Activated CD8-positive, alpha-beta memory T cell treated with anti-CD3 and anti-CD28 coated beads, Interleukin-2, amount 50 U/mL, for 4 hours (primary cell): ENCODE results near the gene KDM4F.
"Not testable (repeated sequence)": the region's sequence is repeated elsewhere in the genome, so short reads cannot be mapped to it uniquely, and the experiment has no call there.

Experiments
- DNase-seq: peaks from one replicate; pipeline ENCODE4 v3.0.0-alpha.2; 2020

Gene KDM4F

DNA sequence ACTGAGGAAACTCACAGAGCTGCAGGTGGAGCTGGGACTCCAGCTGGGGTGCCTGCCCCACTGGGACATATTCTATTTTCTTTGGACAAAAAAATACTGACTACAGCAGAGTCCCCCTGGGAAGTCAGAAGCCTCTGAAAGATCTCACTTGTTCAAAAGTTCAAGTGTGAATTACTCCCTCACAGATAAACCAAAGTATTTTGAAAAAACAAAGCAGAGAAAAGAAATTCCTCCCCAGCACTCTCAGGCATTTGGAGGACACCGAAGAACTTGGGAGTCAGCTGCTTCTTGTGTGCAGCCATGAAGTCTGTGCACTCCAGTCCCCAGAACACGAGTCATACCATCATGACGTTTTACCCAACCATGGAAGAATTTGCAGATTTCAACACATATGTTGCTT, at the start of gene KDM4F:
Gene KDM4F, plus strand, starts transcription at position 301 of the 400 bp plus-strand sequence.
- not testable (repeated sequence) for DNase-seq

- no peak for DNase-seq
Observed at GRCh38 chr11:95003716-95004115, 45.5 kb upstream of the KDM4F start.

GRCh38 chr11:95005642-95006041, 43.6 kb upstream of the KDM4F start:
- no peak for DNase-seq

DNA sequence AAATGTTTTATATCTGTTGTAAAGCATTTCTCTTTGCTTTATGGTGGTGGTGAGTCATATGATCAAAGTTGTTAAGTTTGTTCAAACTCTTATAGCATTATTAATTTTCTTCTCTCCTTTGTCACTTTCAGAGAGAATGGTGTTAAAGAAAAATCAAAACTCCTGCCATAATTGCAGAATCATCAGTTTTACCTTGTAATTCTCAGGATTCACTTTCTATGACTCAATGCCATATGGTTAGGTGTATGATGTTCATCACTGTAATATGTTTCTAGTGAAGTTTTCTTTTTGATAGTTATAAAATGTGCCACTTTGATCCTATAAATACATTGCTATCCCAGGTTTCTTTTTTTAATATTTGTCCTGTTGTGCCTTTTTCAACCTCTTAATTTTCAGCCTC, 37.8 kb upstream of the KDM4F start:
- DNase-seq, result no peak

- DNase-seq, result no peak
Observed at GRCh38 chr11:95014184-95014821, 34.9 kb upstream of the KDM4F start.

DNA sequence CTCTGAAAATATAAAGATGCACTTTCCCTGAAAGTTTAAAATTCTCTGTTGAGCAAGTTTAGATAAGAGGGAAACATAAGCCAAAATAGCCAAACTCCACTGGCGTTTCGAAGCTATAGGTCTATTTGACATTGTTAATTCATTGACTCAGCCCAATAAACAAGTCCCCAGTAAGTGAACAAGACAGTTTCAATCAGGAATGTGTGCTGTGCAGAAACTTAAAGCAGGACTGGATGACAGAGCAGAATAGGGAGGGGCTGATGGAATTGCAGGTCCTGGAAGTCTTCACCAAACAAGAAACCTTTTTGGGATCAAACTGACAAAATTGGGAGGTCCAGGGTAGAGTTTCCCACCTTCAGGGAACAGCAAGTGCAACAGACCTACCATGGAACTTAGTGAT, 33.1 kb upstream of the KDM4F start:
- DNase-seq, result no peak

DNA sequence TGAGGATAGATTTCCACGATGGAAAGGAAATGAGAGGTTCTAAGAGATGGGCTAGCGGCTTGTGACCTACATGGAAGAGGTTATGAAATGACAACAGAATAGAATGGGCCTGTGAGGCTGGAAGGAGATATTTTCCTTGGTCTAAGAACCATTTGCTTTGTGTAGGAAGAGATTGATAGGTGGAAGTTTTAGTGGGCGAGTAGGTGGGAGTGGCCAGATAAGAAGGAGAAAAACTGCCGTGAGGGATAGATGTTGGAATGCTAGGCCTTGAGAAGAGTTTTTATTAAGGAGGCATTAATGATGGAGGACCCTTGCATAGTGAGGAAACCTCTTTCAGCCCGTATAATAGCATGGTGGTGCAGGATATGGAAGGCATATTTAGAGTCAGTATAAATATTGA, 27.8 kb upstream of the KDM4F start:
- not testable (repeated sequence) for DNase-seq

- no peak for DNase-seq
Observed at GRCh38 chr11:95024958-95025357, 24.3 kb upstream of the KDM4F start, which contains the start of gene KDM4E. TSS of gene KDM4E (plus strand) at chr11:95025258. CDS start at chr11:95025558, 300 bp downstream.

- DNase-seq, result not testable (repeated sequence)
Observed at GRCh38 chr11:95025594-95025993, 23.6 kb upstream of the KDM4F start.

GRCh38 chr11:95028357-95028756, 20.9 kb upstream of the KDM4F start:
- no peak for DNase-seq

GRCh38 chr11:95033051-95033450, 16.2 kb upstream of the KDM4F start:
- DNase-seq, result no peak

DNA sequence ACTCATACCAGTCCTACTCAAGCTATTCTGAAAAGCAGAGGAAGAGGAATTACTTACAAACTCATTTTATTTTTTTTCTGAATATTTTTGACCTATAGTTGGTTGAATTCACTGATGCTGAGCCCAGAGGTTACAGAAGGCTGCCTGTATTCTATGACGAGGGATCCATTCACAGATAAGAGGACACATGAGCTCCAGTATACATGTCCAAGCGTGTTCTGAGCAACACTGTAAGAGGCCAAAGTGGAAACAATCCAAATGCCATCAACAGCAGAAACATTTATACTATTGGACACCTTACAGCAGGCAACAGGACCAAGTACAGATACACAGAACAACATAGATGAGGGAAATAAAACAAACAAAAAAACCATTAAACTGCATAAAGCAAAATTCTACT, 13.9 kb upstream of the KDM4F start:
- DNase-seq, result no peak

DNA sequence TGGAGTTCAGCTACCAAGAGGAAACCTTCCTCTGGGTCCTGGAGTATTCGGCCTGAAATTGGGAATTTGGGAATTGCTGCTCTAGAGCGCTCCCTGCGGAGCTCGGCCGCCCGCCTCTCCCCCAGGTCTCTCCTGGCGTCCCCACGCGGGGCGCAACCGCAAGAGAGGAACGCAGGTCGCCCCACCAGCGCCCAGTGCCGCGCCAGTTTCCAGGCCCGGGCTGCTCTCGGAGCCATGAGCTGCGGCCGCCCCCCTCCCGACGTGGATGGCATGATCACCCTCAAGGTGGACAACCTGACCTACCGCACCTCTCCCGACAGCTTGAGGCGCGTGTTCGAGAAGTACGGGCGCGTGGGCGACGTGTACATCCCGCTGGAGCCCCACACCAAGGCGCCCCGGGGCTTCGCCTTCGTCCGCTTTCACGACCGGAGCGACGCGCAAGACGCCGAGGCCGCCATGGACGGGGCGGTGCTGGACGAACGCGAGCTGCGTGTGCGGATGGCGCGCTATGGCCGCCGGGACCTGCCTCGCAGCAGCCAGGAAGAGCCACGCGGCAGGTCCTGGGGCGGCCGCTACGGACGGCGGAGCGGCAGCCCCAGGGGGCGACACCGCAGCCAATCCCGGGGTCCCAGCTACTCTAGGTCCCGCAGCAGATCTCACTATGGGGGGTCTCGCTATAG, 11.7 kb upstream of the KDM4F start:
- not testable (repeated sequence) for DNase-seq

GRCh38 chr11:95042239-95042638, 7.0 kb upstream of the KDM4F start:
- no peak for DNase-seq

- DNase-seq, result no peak
Observed at GRCh38 chr11:95042906-95043305, 6.3 kb upstream of the KDM4F start.

- DNase-seq, result no peak
Observed at GRCh38 chr11:95044010-95044409, 5.2 kb upstream of the KDM4F start.

GRCh38 chr11:95045812-95046211, 3.4 kb upstream of the KDM4F start:
- no peak for DNase-seq

DNA sequence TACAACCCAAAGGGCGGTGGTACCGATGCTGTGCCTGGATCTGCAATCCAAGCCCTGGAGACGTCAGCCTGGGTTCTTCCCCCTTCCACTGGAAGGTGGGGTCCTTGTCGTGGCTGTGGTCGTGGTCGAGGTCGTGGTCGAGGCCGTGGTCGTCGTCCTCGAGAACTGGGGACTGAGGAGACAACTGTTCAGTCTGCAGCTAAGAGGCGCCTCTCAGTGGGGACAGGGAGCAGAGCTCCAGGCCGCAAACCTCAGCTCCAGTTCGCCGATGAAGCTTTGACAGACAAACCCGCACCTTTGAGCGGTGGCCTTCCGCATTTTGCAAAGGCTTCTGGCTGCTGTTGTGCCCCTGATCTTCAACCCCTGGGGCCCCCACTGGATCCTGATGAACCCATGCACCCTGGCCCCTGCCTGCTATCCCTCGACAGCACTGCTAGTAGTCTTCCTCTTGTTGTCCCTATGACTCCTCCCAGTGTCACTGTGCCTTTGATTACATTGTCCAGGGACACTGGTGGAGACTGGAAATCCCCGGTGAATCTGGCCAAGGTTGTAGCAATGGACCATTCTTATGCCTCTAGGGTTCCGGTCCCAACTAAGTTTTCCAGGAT, 1.5 kb downstream of the KDM4F start:
- DNase-seq, result no peak

- no peak for DNase-seq
Observed at GRCh38 chr11:95054356-95054755, 5.1 kb downstream of the KDM4F start.

GRCh38 chr11:95055283-95055897, 6.2 kb downstream of the KDM4F start:
- no peak for DNase-seq

DNA sequence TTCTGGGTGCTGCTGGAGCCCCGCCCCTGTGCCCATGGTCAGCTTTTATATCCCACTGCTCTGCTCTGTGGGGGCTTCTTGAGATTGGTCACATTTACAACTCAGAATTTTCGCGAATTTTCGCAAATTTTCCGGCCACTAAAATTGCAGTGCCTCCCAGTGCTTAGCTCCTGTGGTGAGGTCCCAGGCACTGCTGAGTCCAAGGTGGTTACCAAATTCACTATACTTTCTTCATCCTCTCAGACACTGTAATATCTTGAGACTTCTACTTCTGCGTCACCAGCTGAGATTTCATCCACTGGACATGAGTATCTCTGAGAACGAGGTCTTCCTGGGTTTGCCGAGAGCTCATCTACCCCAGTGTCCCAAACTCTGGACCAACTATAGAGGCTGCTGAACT, 8.7 kb downstream of the KDM4F start:
- no peak for DNase-seq

- DNase-seq, result no peak
Observed at GRCh38 chr11:95058621-95059020, 9.4 kb downstream of the KDM4F start.

- no peak for DNase-seq
Observed at GRCh38 chr11:95059046-95059445, 9.8 kb downstream of the KDM4F start.

DNA sequence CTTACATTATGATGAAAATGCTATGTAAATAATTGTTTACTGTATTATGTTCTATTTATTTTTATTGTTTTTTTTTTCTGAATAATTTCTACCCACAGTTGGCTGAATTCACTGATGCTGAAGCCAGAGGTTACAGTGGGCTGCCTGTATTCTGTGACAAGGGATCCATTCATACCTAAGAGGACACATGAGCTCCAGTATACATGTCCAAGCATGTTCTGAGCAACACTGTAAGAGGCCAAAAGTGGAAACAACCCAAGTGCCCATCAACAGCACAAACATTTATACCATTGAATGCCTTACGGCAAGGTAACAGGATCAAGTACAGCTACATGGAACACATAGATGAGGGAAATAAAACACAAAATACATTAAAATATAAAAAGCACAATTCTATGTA, 16.1 kb downstream of the KDM4F start:
- DNase-seq, result no peak
